ENCODE data around the gene BCORL1. TPM values are rescaled to one million over a fixed set of nuclear protein-coding genes. Genes with fewer than 3 reads are reported as not detected.

The BCORL1 gene
- total RNA-seq, 6 donors from 2014 or later, result 3.2 to 21.4 (median 11.2) TPM

DNA sequence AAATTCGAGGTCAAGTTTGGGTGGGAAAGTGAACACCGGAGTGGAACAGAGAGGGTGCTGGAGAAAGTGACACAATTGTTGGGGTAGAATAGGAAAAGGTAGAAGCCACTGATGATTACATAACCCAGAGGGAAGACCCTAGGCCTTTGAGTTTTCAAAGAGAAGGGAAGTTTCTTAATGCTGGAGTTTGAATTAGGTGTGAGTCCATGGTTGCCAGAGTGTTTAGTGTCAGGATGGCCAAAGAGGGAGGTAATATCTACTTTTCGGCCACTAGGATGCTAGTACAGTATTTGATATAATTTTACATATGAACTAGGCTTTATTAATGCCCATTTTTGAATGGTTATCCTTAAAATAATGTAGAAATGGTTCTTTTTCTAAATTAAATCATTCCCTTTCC, 5.4 kb downstream of the BCORL1 start:
- H3K27ac ChIP-seq, result no peak overlapping the region
- TF ChIP-seq POLR2A (IDR thresholded peaks at IDR 0.05) (no peak), POLR2AphosphoS5 (IDR thresholded peaks at IDR 0.05) (no peak)
- ATAC-seq (ENCODE audit: low FRiP score in 2 of 2) (no peak), DNase-seq (no peak)
- H3K27me3 ChIP-seq, result no peaks in the 10 kb centered on the region
- peaks cover 0 to 8% (median 0%) of the 10 kb centered on the region in 4 donors for H3K4me1 ChIP-seq
- WGBS, 2 donors, result 57 to 58% methylated on average over 3 of the region's 3 CpGs
- no peaks in the 10 kb centered on the region for H3K36me3 ChIP-seq
- no peak overlapping the region for H3K4me3 ChIP-seq
- H3K9me3 ChIP-seq, result no peaks in the 10 kb centered on the region

DNA sequence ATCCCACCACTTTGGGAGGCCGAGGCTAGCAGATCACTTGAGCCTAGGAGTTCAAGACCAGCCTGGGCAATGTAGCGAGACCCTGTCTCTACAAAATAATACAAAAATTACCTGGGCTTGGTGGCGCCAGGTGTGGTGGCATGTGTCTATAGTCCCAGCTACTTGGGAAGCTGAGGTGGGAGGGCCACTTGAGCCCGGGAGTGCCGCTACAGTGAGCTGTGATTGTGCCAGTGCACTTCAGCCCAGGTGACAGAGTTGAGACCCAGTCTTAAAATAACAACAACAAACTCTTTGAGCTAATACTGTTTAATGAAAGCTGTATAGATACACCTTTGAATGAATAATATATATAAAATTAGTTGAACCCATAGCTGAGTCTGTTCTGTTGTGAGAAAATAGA, 9.7 kb downstream of the BCORL1 start:
- no peaks in the 10 kb centered on the region for H3K9me3 ChIP-seq
- no peaks in the 10 kb centered on the region for H3K27me3 ChIP-seq
- H3K4me1 ChIP-seq, result peaks cover 0 to 3% (median 1%) of the 10 kb centered on the region in 4 donors
- DNase-seq, result no peak
- no peak overlapping the region for H3K27ac ChIP-seq
- no peak for ATAC-seq (ENCODE audit: low FRiP score in 2 of 2)
- TF ChIP-seq, protein P1, sequence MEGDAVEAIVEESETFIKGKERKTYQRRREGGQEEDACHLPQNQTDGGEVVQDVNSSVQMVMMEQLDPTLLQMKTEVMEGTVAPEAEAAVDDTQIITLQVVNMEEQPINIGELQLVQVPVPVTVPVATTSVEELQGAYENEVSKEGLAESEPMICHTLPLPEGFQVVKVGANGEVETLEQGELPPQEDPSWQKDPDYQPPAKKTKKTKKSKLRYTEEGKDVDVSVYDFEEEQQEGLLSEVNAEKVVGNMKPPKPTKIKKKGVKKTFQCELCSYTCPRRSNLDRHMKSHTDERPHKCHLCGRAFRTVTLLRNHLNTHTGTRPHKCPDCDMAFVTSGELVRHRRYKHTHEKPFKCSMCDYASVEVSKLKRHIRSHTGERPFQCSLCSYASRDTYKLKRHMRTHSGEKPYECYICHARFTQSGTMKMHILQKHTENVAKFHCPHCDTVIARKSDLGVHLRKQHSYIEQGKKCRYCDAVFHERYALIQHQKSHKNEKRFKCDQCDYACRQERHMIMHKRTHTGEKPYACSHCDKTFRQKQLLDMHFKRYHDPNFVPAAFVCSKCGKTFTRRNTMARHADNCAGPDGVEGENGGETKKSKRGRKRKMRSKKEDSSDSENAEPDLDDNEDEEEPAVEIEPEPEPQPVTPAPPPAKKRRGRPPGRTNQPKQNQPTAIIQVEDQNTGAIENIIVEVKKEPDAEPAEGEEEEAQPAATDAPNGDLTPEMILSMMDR (IDR thresholded peaks at IDR 0.05), result no peak
- TF ChIP-seq EP300 (IDR thresholded peaks at IDR 0.05) (no peak), POLR2AphosphoS5 (IDR thresholded peaks at IDR 0.05) (no peak), POLR2A (IDR thresholded peaks at IDR 0.05) (no peak)
- no peak overlapping the region for H3K4me3 ChIP-seq
- 73 to 90% methylated on average over 2 to 5 of the region's 5 CpGs for WGBS, 2 donors
- no peaks in the 10 kb centered on the region for H3K36me3 ChIP-seq

DNA sequence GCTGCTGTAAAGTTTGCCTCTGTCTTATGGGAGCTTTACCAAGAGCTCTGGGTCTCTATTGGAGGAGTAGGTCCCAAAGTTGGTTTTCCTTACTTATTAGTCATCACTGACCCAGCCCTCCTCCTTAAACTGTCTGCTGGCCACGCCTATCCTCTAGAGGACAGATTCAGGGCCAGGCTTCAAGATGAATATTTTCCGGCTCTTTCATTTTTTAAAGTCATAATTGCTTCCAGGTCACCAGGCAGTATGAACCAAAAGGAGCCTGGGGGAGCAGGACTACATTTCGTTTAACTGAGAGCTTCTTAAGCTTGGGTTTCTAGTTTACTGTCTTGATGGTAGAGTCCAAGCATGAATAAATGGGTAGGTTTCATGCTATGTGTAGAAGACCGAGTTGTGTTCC, 13.7 kb downstream of the BCORL1 start:
- TF ChIP-seq, protein P1 (IDR thresholded peaks at IDR 0.05), result no peak
- TF ChIP-seq POLR2A (IDR thresholded peaks at IDR 0.05) (no peak), POLR2AphosphoS5 (IDR thresholded peaks at IDR 0.05) (no peak), EP300 (IDR thresholded peaks at IDR 0.05) (no peak)
- H3K9me3 ChIP-seq, result no peaks in the 10 kb centered on the region
- peak overlapping the region in 1 of 4 donors; percentile 52 for H3K27ac ChIP-seq
- 66 to 68% methylated on average over 4 of the region's 4 CpGs for WGBS, 2 donors
- DNase-seq, result no peak
- H3K36me3 ChIP-seq, result no peaks in the 10 kb centered on the region
- no peaks in the 10 kb centered on the region for H3K27me3 ChIP-seq
- peaks cover 0 to 3% (median 1%) of the 10 kb centered on the region in 4 donors for H3K4me1 ChIP-seq
- no peak overlapping the region for H3K4me3 ChIP-seq
- ATAC-seq (ENCODE audit: low FRiP score in 2 of 2), result peak in 1 of 2 donors; percentile 91

DNA sequence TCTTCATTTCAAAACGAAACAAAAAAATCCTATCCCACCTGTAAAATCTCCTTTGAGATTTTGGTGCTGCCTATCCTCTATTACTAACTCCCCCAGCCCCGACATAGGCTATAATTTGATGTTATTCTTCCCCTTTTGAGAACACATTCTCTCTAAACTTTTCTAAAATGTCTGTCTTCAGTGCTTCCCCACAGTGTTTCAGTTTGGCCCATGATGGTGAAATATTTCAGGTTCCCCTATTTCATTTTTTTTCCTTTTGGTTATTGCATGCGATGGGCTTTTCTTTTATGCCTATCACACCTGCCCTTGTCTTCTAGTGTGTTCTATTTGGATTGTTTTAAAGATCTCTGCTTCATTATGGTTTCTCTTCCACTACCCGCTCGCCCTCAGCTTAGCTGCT, 14.7 kb downstream of the BCORL1 start:
- Histone ChIP-seq H3K27me3 (no peaks in the 10 kb centered on the region), H3K4me1 (peaks cover 0 to 3% (median 1%) of the 10 kb centered on the region in 4 donors), H3K4me3 (no peak overlapping the region), H3K36me3 (no peaks in the 10 kb centered on the region), H3K9me3 (no peaks in the 10 kb centered on the region), H3K27ac (peak overlapping the region in 1 of 4 donors; percentile 52)
- DNase-seq (no peak), ATAC-seq (ENCODE audit: low FRiP score in 2 of 2) (no peak)
- TF ChIP-seq, protein P1 (IDR thresholded peaks at IDR 0.05), result no peak
- no peak for TF ChIP-seq EP300 (IDR thresholded peaks at IDR 0.05)
- WGBS, 2 donors, result 79 to 86% methylated on average over 5 of the region's 5 CpGs

DNA sequence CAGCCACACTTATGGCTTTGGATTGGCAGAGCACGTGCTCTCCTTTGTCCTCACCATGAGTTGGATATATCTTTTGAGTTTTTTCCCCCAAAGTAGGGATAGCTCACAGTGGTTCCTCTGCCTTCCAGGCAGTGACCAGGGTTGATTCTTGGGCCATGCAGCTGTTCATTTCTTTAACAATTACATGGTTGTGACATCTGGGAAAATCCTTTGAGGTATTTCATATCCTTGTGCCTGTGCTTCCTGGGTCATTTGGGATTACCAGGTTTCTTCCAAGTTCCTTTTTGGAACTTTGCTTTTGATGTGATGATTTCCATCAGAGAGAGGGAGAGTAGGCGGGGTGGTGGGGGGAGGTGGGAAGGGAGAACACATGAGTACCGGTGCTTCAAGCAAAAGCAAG, 15.6 kb downstream of the BCORL1 start:
- TF ChIP-seq POLR2A (IDR thresholded peaks at IDR 0.05), result no peak
- no peak for TF ChIP-seq POLR2AphosphoS5 (IDR thresholded peaks at IDR 0.05)
- TF ChIP-seq, protein P1 (IDR thresholded peaks at IDR 0.05), result no peak
- TF ChIP-seq EP300 (IDR thresholded peaks at IDR 0.05), result no peak
- Histone ChIP-seq H3K4me1 (peaks cover 0 to 3% (median 1%) of the 10 kb centered on the region in 4 donors), H3K27ac (no peak overlapping the region), H3K9me3 (no peaks in the 10 kb centered on the region), H3K36me3 (no peaks in the 10 kb centered on the region), H3K4me3 (no peak overlapping the region), H3K27me3 (no peaks in the 10 kb centered on the region)
- ATAC-seq (ENCODE audit: low FRiP score in 2 of 2) (no peak), DNase-seq (no peak)
- WGBS, 2 donors, result 75 to 92% methylated on average over 3 of the region's 3 CpGs

Measured in upper lobe of left lung (tissue), 6 donors.